ENCODE data around the gene DOCK9.

DNA sequence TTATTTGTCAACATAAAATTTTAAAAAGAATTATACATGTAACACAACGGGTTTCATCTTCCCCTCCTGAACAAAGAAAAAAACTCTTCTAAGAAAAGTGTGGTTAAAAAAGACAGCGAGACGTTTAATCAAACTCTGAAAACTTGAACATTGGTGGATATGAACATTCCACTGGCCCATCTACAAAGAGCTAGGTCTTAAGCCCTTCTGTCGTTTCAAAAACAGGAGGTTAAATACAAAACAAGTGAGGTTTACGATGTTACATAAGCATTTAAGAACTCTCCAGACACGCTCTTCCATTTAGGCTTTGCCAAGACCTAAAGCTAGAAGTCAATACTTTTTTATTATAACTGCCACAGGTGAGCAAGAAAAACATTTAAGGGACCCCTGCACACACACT, 9.4 kb upstream of the DOCK9 start:
- TF ChIP-seq USF1 (IDR thresholded peaks at IDR 0.05) (no peak), EP300 (IDR thresholded peaks at IDR 0.05; ENCODE audit: borderline replicate concordance) (no peak), TCF12 (IDR thresholded peaks at IDR 0.05; ENCODE audit: low read depth) (no peak)
